ENCODE data around the gene NME7.
A peak's percentile ranks its signal among the peaks of the same experiment; 100 is the strongest.

The NME7 gene

GRCh38 chr1:169141356-169141755 lies 226.2 kb downstream of the NME7 start:
- Histone ChIP-seq H3K4me3 (replicated peaks; ENCODE audit: low read depth, low read length) (no peak overlapping the region), H3K27me3 (replicated peaks; ENCODE audit: control insufficient read depth, insufficient read depth, low read length) (no peaks in the 10 kb centered on the region), H3K36me3 (ENCODE audit: control insufficient read depth, insufficient read depth, low read length) (no peaks in the 10 kb centered on the region)
- TF ChIP-seq, protein P1, sequence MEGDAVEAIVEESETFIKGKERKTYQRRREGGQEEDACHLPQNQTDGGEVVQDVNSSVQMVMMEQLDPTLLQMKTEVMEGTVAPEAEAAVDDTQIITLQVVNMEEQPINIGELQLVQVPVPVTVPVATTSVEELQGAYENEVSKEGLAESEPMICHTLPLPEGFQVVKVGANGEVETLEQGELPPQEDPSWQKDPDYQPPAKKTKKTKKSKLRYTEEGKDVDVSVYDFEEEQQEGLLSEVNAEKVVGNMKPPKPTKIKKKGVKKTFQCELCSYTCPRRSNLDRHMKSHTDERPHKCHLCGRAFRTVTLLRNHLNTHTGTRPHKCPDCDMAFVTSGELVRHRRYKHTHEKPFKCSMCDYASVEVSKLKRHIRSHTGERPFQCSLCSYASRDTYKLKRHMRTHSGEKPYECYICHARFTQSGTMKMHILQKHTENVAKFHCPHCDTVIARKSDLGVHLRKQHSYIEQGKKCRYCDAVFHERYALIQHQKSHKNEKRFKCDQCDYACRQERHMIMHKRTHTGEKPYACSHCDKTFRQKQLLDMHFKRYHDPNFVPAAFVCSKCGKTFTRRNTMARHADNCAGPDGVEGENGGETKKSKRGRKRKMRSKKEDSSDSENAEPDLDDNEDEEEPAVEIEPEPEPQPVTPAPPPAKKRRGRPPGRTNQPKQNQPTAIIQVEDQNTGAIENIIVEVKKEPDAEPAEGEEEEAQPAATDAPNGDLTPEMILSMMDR (IDR thresholded peaks at IDR 0.05; ENCODE audit: insufficient read depth, low read length, poor library complexity, severe bottlenecking): no peak
- no peak for DNase-seq (ENCODE audit: extremely low read depth, insufficient read length)

- TF ChIP-seq, protein P1 (IDR thresholded peaks at IDR 0.05; ENCODE audit: insufficient read depth, low read length, poor library complexity, severe bottlenecking): no peak
Measured at GRCh38 chr1:169138866-169139670, 228.5 kb downstream of the NME7 start.

GRCh38 chr1:169137357-169137756 lies 230.2 kb downstream of the NME7 start:
- no peak overlapping the region for H3K4me3 ChIP-seq (replicated peaks; ENCODE audit: low read depth, low read length)
- no peaks in the 10 kb centered on the region for H3K27me3 ChIP-seq (replicated peaks; ENCODE audit: control insufficient read depth, insufficient read depth, low read length)
- DNase-seq (ENCODE audit: extremely low read depth, insufficient read length): no peak
- TF ChIP-seq, protein P1 (IDR thresholded peaks at IDR 0.05; ENCODE audit: insufficient read depth, low read length, poor library complexity, severe bottlenecking): no peak
- H3K36me3 ChIP-seq (ENCODE audit: control insufficient read depth, insufficient read depth, low read length): no peaks in the 10 kb centered on the region

More at GRCh38 chr1:169138866-169139670, 228.5 kb downstream of the NME7 start:
- Histone ChIP-seq H3K27me3 (replicated peaks; ENCODE audit: control insufficient read depth, insufficient read depth, low read length) (no peaks in the 10 kb centered on the region), H3K36me3 (ENCODE audit: control insufficient read depth, insufficient read depth, low read length) (no peaks in the 10 kb centered on the region), H3K4me3 (replicated peaks; ENCODE audit: low read depth, low read length) (no peak overlapping the region)
- peak; percentile 71 for DNase-seq (ENCODE audit: extremely low read depth, insufficient read length)

DNA sequence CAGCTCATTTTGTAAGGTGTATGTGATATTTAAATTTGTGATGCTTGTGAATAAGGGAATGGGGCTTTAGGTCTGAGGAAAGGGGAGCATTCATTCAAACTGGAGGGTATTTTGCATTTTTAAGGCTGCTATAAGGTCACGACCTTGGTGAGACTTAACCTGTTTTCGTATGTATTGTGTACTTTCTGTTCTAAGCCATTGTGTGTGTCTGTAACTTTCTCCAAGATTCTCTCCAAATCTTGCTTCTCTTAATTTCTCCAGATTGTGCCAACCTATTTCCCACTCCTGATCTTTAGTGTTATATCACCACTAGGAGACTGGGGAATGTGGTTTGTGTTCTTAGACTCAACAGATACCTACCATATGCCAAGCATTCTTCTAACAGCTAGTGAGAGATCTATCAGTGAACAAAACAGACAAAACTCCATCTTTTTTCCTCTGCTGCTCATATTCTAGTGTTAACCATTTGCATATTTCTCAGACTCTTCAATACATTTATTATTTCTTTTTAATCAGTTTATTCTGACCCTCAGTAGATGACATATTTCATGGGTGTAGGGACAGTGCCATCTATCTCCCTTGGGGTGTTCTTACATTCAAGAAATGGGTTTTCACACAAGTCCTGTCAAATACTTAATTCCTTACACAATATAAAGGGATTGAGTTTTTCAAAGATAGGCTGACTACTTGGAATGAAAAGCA lies 233.6 kb downstream of the NME7 start:
- H3K27me3 ChIP-seq (replicated peaks; ENCODE audit: control insufficient read depth, insufficient read depth, low read length): no peaks in the 10 kb centered on the region
- TF ChIP-seq, protein P1 (IDR thresholded peaks at IDR 0.05; ENCODE audit: insufficient read depth, low read length, poor library complexity, severe bottlenecking): peak; percentile 40
- no peak for DNase-seq (ENCODE audit: extremely low read depth, insufficient read length)
- H3K4me3 ChIP-seq (replicated peaks; ENCODE audit: low read depth, low read length): no peak overlapping the region
- peaks cover 2% of the 10 kb centered on the region for H3K36me3 ChIP-seq (ENCODE audit: control insufficient read depth, insufficient read depth, low read length)

GRCh38 chr1:169133228-169133576 lies 234.4 kb downstream of the NME7 start:
- peaks cover 2% of the 10 kb centered on the region for H3K36me3 ChIP-seq (ENCODE audit: control insufficient read depth, insufficient read depth, low read length)
- DNase-seq (ENCODE audit: extremely low read depth, insufficient read length): no peak
- TF ChIP-seq, protein P1 (IDR thresholded peaks at IDR 0.05; ENCODE audit: insufficient read depth, low read length, poor library complexity, severe bottlenecking): no peak
- no peaks in the 10 kb centered on the region for H3K27me3 ChIP-seq (replicated peaks; ENCODE audit: control insufficient read depth, insufficient read depth, low read length)
- no peak overlapping the region for H3K4me3 ChIP-seq (replicated peaks; ENCODE audit: low read depth, low read length)
